H1 (cell line): ENCODE measurements around the gene SNED1. TPM values are rescaled to one million over a fixed set of nuclear protein-coding genes. Genes with fewer than 3 reads are reported as not detected.

Experiments used
- ASH2L ChIP-seq: fragments of 200-600, 300-600 bp; sonication (generic); IDR thresholded peaks from one replicate; pipeline ENCODE4 v1.7.1; 2017; ENCODE audit warnings: low read length
- KDM1A ChIP-seq: fragments of 200-600, 300-600 bp; sonication (generic); IDR thresholded peaks from 2 replicates; pipeline ENCODE4 v1.7.1; 2016; ENCODE audit warnings: mild to moderate bottlenecking, low read length, borderline replicate concordance
- RBBP5 ChIP-seq: IDR thresholded peaks from 2 replicates; pipeline ENCODE4 v1.7.1; 2012; ENCODE audit warnings: low read depth, mild to moderate bottlenecking, inconsistent platforms, low read length, moderate library complexity, borderline replicate concordance
- SIRT6 ChIP-seq: IDR thresholded peaks from one replicate; pipeline ENCODE4 v1.7.1; 2012; ENCODE audit warnings: low read length, inconsistent platforms
- polyA plus RNA-seq, 7 experiments: library from polyadenylated mRNA; depleted of rRNA in 3 of 7; stranded (reverse) in 5 of 7; unstranded in 2 of 7; fragments of >200 nt in 5 of 7; fragments of 200-250 nt in 2 of 7; gene quantifications; 1 replicate in 5 of 7; 2 replicates in 1 of 7; 4 replicates in 1 of 7; pipeline versions ENCODE4 v1.2.1 to v1.2.3, GENCODE V29; 2011 to 2013; ENCODE audit warnings: missing spikeins in 2 of 7, mixed read lengths in 2 of 7
- total RNA-seq: library from RNA; stranded (reverse); fragmentation: NEBNext Ultra II Directional; extraction: Animal tissue kit (Norgen Biotek cat#: 25700); gene quantifications from 2 replicates; pipeline ENCODE4 v1.2.1, GENCODE V29; 2021
- TF ChIP-seq, protein P1 (sequence below): fragments of 300-600 bp; sonication (generic); IDR thresholded peaks from 2 replicates; pipeline ENCODE4 v1.7.1; 2012; ENCODE audit warnings: low read length, moderate library complexity, mild to moderate bottlenecking, inconsistent platforms; ENCODE audit not compliant: insufficient replicate concordance

The SNED1 gene
- total and polyA plus RNA-seq, 2 of the 8 experiments (the other 6 are each of a cell fraction or from before 2014, with no cell fraction given) = 1.9 TPM

- TF ChIP-seq, protein P1, sequence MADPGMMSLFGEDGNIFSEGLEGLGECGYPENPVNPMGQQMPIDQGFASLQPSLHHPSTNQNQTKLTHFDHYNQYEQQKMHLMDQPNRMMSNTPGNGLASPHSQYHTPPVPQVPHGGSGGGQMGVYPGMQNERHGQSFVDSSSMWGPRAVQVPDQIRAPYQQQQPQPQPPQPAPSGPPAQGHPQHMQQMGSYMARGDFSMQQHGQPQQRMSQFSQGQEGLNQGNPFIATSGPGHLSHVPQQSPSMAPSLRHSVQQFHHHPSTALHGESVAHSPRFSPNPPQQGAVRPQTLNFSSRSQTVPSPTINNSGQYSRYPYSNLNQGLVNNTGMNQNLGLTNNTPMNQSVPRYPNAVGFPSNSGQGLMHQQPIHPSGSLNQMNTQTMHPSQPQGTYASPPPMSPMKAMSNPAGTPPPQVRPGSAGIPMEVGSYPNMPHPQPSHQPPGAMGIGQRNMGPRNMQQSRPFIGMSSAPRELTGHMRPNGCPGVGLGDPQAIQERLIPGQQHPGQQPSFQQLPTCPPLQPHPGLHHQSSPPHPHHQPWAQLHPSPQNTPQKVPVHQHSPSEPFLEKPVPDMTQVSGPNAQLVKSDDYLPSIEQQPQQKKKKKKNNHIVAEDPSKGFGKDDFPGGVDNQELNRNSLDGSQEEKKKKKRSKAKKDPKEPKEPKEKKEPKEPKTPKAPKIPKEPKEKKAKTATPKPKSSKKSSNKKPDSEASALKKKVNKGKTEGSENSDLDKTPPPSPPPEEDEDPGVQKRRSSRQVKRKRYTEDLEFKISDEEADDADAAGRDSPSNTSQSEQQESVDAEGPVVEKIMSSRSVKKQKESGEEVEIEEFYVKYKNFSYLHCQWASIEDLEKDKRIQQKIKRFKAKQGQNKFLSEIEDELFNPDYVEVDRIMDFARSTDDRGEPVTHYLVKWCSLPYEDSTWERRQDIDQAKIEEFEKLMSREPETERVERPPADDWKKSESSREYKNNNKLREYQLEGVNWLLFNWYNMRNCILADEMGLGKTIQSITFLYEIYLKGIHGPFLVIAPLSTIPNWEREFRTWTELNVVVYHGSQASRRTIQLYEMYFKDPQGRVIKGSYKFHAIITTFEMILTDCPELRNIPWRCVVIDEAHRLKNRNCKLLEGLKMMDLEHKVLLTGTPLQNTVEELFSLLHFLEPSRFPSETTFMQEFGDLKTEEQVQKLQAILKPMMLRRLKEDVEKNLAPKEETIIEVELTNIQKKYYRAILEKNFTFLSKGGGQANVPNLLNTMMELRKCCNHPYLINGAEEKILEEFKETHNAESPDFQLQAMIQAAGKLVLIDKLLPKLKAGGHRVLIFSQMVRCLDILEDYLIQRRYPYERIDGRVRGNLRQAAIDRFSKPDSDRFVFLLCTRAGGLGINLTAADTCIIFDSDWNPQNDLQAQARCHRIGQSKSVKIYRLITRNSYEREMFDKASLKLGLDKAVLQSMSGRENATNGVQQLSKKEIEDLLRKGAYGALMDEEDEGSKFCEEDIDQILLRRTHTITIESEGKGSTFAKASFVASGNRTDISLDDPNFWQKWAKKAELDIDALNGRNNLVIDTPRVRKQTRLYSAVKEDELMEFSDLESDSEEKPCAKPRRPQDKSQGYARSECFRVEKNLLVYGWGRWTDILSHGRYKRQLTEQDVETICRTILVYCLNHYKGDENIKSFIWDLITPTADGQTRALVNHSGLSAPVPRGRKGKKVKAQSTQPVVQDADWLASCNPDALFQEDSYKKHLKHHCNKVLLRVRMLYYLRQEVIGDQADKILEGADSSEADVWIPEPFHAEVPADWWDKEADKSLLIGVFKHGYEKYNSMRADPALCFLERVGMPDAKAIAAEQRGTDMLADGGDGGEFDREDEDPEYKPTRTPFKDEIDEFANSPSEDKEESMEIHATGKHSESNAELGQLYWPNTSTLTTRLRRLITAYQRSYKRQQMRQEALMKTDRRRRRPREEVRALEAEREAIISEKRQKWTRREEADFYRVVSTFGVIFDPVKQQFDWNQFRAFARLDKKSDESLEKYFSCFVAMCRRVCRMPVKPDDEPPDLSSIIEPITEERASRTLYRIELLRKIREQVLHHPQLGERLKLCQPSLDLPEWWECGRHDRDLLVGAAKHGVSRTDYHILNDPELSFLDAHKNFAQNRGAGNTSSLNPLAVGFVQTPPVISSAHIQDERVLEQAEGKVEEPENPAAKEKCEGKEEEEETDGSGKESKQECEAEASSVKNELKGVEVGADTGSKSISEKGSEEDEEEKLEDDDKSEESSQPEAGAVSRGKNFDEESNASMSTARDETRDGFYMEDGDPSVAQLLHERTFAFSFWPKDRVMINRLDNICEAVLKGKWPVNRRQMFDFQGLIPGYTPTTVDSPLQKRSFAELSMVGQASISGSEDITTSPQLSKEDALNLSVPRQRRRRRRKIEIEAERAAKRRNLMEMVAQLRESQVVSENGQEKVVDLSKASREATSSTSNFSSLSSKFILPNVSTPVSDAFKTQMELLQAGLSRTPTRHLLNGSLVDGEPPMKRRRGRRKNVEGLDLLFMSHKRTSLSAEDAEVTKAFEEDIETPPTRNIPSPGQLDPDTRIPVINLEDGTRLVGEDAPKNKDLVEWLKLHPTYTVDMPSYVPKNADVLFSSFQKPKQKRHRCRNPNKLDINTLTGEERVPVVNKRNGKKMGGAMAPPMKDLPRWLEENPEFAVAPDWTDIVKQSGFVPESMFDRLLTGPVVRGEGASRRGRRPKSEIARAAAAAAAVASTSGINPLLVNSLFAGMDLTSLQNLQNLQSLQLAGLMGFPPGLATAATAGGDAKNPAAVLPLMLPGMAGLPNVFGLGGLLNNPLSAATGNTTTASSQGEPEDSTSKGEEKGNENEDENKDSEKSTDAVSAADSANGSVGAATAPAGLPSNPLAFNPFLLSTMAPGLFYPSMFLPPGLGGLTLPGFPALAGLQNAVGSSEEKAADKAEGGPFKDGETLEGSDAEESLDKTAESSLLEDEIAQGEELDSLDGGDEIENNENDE = no peak
- TF ChIP-seq KDM1A (no peak), SIRT6 (no peak), ASH2L (no peak), RBBP5 (no peak)
These were observed 135.0 kb downstream of the SNED1 start (continued) for GRCh38 chr2:241133436-241133820.
